Panc1 (cell line): Measurements from ENCODE around the gene ZNF182. TPM values are rescaled to one million over a fixed set of nuclear protein-coding genes. Genes with fewer than 3 reads are reported as not detected.

Experiments
- ATAC-seq: fragments of 200-7000 bp; cut with Tn5 transposase; 2 replicates; pipeline ENCODE4 v1.9.1; 2020; ENCODE audit warnings: mild to moderate bottlenecking, moderate library complexity
- Bru-seq: library from RNA; stranded (reverse); fragments of 400-500 nt; gene quantifications from one replicate; lab custom pipeline; 2021; lab: Mats Ljungman, UMichigan
- BruChase-seq, 2 experiments: library from RNA; stranded (reverse); fragments of 400-500 nt; gene quantifications; one replicate each; lab custom pipeline; 2021; lab: Mats Ljungman, UMichigan
- BruUV-seq: library from RNA; stranded (reverse); fragments of 400-500 nt; replicated peaks from 2 replicates; lab custom pipeline; 2021; lab: Mats Ljungman, UMichigan
- CTCF ChIA-PET: fragments of 300-600 bp; sonication (Branson Sonifier 250); formaldehyde crosslinking; loops from one replicate; lab custom pipeline; 2022; ENCODE audit warnings: antibody characterized with exemption; lab: Charles Lee
- POLR2A ChIA-PET: fragments of 300-600 bp; sonication (Branson Sonifier 250); formaldehyde crosslinking; loops from one replicate; lab custom pipeline; 2022; ENCODE audit warnings: antibody characterized with exemption; lab: Charles Lee
- DNase-seq: peaks from one replicate; pipeline ENCODE4 v3.0.0-alpha.2; 2010; ENCODE audit warnings: low read depth, low spot score
- H3K27ac ChIP-seq: 2 replicates; pipeline ENCODE4 v1.5.1; 2011; ENCODE audit warnings: mild to moderate bottlenecking, low read length, inconsistent platforms
- H3K27me3 ChIP-seq: fragments of 200-500 bp; sonication (Bioruptor generic); 2 replicates; pipeline ENCODE4 v1.6.0; 2014; ENCODE audit warnings: low read length, inconsistent platforms; ENCODE audit not compliant: control insufficient read depth, insufficient read depth
- H3K36me3 ChIP-seq: fragments of 200-500 bp; sonication (Bioruptor generic); 2 replicates; pipeline ENCODE4 v1.5.1; 2014; ENCODE audit warnings: inconsistent platforms, mild to moderate bottlenecking, low read length, moderate library complexity; ENCODE audit not compliant: control insufficient read depth, insufficient read depth
- H3K4me1 ChIP-seq: 2 replicates; pipeline ENCODE4 v1.5.1; 2011; ENCODE audit warnings: inconsistent platforms, mild to moderate bottlenecking, low read length, moderate library complexity; ENCODE audit not compliant: control insufficient read depth, insufficient read depth
- H3K4me3 ChIP-seq, 2 experiments: 2 replicates each; pipeline ENCODE4 v1.5.1; 2011 to 2012; ENCODE audit warnings: low read depth in 2 of 2, low read length in 2 of 2, mild to moderate bottlenecking in 2 of 2, inconsistent platforms in 1 of 2, moderate library complexity in 1 of 2
- H3K9me3 ChIP-seq: fragments of 200-500 bp; sonication (Bioruptor generic); 2 replicates; pipeline ENCODE4 v1.5.1; 2014; ENCODE audit warnings: low read depth, mild to moderate bottlenecking, inconsistent platforms, low read length, moderate library complexity; ENCODE audit not compliant: control insufficient read depth, insufficient read depth
- POLR2AphosphoS5 ChIP-seq: IDR thresholded peaks from 2 replicates; pipeline ENCODE4 v1.6.1; 2012; ENCODE audit warnings: mild to moderate bottlenecking, low read depth, low read length, moderate library complexity
- SIN3A ChIP-seq: IDR thresholded peaks from 2 replicates; pipeline ENCODE4 v1.6.1; 2012; ENCODE audit warnings: low read depth, mild to moderate bottlenecking, low read length, moderate library complexity, borderline replicate concordance; ENCODE audit not compliant: insufficient read depth
- TCF7L2 ChIP-seq: IDR thresholded peaks from 2 replicates; pipeline ENCODE4 v1.6.1; 2011; ENCODE audit warnings: mild to moderate bottlenecking, low read depth, low read length, inconsistent platforms
- in situ Hi-C: cut with HindIII; loops from 2 replicates; pipeline ENCODE4 v1.10.0; 2016; ENCODE audit warnings: low sequenced_read_pairs, low pct_unique_long_range_greater_than_20kb
- intact Hi-C: fragments of 100-400 bp; cut with micrococcal nuclease; formaldehyde crosslinking; loops from one replicate; pipeline ENCODE4 v1.10.0; 2022; ENCODE audit not compliant: unreplicated experiment
- long read RNA-seq: library from polyadenylated mRNA; unstranded; transcript quantifications from one replicate; pipeline ENCODE4 v2.0.0, GENCODE V29; 2021; ENCODE audit not compliant: unreplicated experiment
- polyA plus RNA-seq: library from polyadenylated mRNA; unstranded; fragments of >200 nt; gene quantifications from one replicate; pipeline ENCODE4 v1.2.1, GENCODE V29; 2012; ENCODE audit warnings: missing spikeins; ENCODE audit not compliant: insufficient read length
- total RNA-seq: library from RNA; stranded (reverse); gene quantifications from one replicate; pipeline ENCODE4 v1.2.1, GENCODE V29; 2021; ENCODE audit not compliant: unreplicated experiment
- TF ChIP-seq, protein P1 (sequence below): fragments of 450-650 bp; IDR thresholded peaks from 2 replicates; pipeline ENCODE4 v1.5.1; 2017; ENCODE audit warnings: mild to moderate bottlenecking
- TF ChIP-seq, protein P2 (sequence below), 2 experiments: IDR thresholded peaks; 2 replicates each; pipeline ENCODE4 v1.6.1; 2011 to 2012; ENCODE audit warnings: low read depth in 2 of 2, control low read depth in 1 of 2, low read length in 1 of 2, mild to moderate bottlenecking in 1 of 2, moderate library complexity in 1 of 2; ENCODE audit not compliant: insufficient read depth in 1 of 2

The ZNF182 gene
- 11.1 TPM for total RNA-seq
- polyA plus RNA-seq = 5.2 TPM
- percentile 78 among the genes with signal in this experiment for Bru-seq, nascent RNA
- percentile 84 among the genes with signal in this experiment for BruChase-seq, experiment 1, labeled RNA remaining after a 2-hour chase
- BruChase-seq, experiment 2, labeled RNA remaining after a 6-hour chase = percentile 67 among the genes with signal in this experiment
- long read RNA-seq, partial matches to known transcripts = 11 of 51 reads
- long read RNA-seq, other reads (novel, unspliced or antisense) = 37 of 51 reads

DNA sequence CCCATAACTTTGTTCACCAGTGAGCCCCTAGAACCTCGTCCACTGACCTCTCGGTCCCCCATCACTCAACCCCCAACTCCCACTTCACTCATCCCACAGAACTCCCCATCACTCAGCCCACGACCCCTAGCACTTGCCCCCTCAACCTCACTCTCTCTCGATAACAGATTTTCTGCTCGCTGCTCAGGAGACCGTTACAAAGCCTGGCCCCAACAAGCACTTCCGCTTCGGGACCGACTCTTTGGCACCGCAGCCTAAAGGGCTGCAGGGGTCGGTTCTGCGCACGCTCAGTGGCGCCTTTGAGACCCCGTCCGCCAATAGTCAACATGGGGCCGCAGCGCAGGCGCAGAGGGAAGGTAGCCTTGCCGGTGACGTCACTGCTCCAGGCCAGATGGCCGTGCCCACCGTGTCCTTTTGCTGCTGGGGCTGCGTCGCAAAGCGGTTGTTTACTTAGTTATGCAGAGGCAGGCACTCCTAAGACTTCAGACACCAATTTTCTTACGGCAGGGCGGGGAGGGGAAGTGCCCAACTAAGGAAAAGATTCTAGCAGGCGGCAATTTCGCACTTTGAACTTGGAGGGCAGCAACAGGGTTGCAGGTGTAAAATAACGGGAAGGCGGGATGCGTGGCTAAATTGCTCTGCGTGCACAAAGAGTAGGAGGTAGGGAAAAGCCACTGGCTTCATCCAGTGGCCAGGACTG is at the start of gene ZNF182:
Gene ZNF182, minus strand, starts transcription at position 232 of the 700 bp plus-strand sequence. CDS start 1,380 bp downstream, outside the sequence.
- no peak for DNase-seq

DNA sequence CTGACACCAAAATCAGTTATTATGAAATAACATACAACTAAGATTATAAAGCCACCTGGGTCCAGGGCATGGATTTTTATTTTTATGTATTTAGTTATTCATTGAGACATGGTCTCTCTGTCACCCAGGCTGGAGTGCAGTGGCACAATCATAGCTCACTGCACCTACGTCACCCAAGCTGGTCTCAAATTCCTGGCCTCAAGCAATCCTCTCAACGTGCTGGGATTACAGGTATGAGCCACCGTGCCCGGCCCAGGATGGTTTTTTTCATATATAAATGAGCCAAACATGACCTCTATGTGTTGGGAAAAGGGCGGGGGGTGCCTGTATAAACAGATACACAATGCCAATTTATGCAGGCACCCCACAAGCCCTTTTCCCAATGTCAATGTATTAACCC is 43.1 kb upstream of the ZNF182 start:
- DNase-seq (no peak), ATAC-seq (no peak)
- no peaks in the 10 kb centered on the region for H3K36me3 ChIP-seq
- no peak overlapping the region for H3K27ac ChIP-seq
- H3K27me3 ChIP-seq = no peaks in the 10 kb centered on the region
- in situ Hi-C loops (no loop called here), intact Hi-C loops (no loop called here)
- TF ChIP-seq, protein P1, sequence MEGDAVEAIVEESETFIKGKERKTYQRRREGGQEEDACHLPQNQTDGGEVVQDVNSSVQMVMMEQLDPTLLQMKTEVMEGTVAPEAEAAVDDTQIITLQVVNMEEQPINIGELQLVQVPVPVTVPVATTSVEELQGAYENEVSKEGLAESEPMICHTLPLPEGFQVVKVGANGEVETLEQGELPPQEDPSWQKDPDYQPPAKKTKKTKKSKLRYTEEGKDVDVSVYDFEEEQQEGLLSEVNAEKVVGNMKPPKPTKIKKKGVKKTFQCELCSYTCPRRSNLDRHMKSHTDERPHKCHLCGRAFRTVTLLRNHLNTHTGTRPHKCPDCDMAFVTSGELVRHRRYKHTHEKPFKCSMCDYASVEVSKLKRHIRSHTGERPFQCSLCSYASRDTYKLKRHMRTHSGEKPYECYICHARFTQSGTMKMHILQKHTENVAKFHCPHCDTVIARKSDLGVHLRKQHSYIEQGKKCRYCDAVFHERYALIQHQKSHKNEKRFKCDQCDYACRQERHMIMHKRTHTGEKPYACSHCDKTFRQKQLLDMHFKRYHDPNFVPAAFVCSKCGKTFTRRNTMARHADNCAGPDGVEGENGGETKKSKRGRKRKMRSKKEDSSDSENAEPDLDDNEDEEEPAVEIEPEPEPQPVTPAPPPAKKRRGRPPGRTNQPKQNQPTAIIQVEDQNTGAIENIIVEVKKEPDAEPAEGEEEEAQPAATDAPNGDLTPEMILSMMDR = no peak
- TF ChIP-seq, protein P2, sequence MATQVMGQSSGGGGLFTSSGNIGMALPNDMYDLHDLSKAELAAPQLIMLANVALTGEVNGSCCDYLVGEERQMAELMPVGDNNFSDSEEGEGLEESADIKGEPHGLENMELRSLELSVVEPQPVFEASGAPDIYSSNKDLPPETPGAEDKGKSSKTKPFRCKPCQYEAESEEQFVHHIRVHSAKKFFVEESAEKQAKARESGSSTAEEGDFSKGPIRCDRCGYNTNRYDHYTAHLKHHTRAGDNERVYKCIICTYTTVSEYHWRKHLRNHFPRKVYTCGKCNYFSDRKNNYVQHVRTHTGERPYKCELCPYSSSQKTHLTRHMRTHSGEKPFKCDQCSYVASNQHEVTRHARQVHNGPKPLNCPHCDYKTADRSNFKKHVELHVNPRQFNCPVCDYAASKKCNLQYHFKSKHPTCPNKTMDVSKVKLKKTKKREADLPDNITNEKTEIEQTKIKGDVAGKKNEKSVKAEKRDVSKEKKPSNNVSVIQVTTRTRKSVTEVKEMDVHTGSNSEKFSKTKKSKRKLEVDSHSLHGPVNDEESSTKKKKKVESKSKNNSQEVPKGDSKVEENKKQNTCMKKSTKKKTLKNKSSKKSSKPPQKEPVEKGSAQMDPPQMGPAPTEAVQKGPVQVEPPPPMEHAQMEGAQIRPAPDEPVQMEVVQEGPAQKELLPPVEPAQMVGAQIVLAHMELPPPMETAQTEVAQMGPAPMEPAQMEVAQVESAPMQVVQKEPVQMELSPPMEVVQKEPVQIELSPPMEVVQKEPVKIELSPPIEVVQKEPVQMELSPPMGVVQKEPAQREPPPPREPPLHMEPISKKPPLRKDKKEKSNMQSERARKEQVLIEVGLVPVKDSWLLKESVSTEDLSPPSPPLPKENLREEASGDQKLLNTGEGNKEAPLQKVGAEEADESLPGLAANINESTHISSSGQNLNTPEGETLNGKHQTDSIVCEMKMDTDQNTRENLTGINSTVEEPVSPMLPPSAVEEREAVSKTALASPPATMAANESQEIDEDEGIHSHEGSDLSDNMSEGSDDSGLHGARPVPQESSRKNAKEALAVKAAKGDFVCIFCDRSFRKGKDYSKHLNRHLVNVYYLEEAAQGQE (IDR thresholded peaks at IDR 0.05; ENCODE audit: insufficient read depth in 1 of 2, low read depth in 2 of 2, low read length in 1 of 2) = no peak
- TF ChIP-seq SIN3A = no peak
- no peak for TF ChIP-seq TCF7L2
- TF ChIP-seq POLR2AphosphoS5 = no peak
- CTCF ChIA-PET = no interaction called here
- no peak overlapping the region for H3K4me3 ChIP-seq
- no peaks in the 10 kb centered on the region for H3K9me3 ChIP-seq
- POLR2A ChIA-PET = no interaction called here
- BruUV-seq = no TSS peak
- H3K4me1 ChIP-seq = no peaks in the 10 kb centered on the region

More for the DNA sequence above, at the start of gene ZNF182:
- ChIA-PET POLR2A (no interaction called here), CTCF (no interaction called here)
- Histone ChIP-seq H3K27me3 (no peaks in the 10 kb centered on the region), H3K27ac (peak within 1 kb of the TSS; percentile 88), H3K4me1 (0 out of 2 replicates have a peak, but pooled peaks cover 2% of the 10 kb centered on the region), H3K9me3 (peaks cover 12% of the 10 kb centered on the region; the same call in 1 of the 2 replicates), H3K36me3 (peaks cover 3% of the 10 kb centered on the region; the same call in 1 of the 2 replicates), H3K4me3 (peak within 1 kb of the TSS; percentile 69 to 78)
- BruUV-seq = no TSS peak
- in situ Hi-C loops (no loop called here), intact Hi-C loops (no loop called here)
- peak; percentile 99 for ATAC-seq
- peak; percentile 91 for TF ChIP-seq POLR2AphosphoS5
- TF ChIP-seq, protein P2 (IDR thresholded peaks at IDR 0.05; ENCODE audit: insufficient read depth in 1 of 2, low read depth in 2 of 2, low read length in 1 of 2) = 0 out of 4 replicates have a peak, but pooled peaks of 1 of the 2 experiments have one; percentile 39
- TF ChIP-seq, protein P1 = no peak
- peak; percentile 48; the same call in 1 of the 2 replicates for TF ChIP-seq TCF7L2
